SK-N-SH (cell line): ENCODE data around the gene RHOU.

Experiments
- EP300 ChIP-seq, 2 experiments: IDR thresholded peaks; 2 replicates each; pipeline versions ENCODE4 v1.4.0 to v1.6.1; 2012; ENCODE audit warnings: borderline replicate concordance in 1 of 2, low read depth in 1 of 2, low read length in 1 of 2
- EZH2phosphoT487 ChIP-seq: fragments of 200-600 bp; sonication (generic); IDR thresholded peaks from 2 replicates; pipeline ENCODE4 v1.6.1; 2017; ENCODE audit warnings: low read depth, mixed run types, mild to moderate bottlenecking, antibody characterized with exemption, moderate library complexity, borderline replicate concordance
- FOSL2 ChIP-seq: IDR thresholded peaks from 2 replicates; pipeline ENCODE4 v1.4.0; 2012; ENCODE audit warnings: low read depth, mild to moderate bottlenecking, moderate library complexity, borderline replicate concordance
- JUND ChIP-seq: IDR thresholded peaks from 2 replicates; pipeline ENCODE4 v1.4.0; 2012
- POLR2AphosphoS5 ChIP-seq: IDR thresholded peaks from 2 replicates; pipeline ENCODE4 v1.6.1; 2012; ENCODE audit warnings: low read depth, low read length
- RFX5 ChIP-seq: IDR thresholded peaks from 2 replicates; pipeline ENCODE4 v1.6.1; 2012; ENCODE audit warnings: mild to moderate bottlenecking, improper control_type of control experiment, low read length
- TAF1 ChIP-seq: IDR thresholded peaks from 2 replicates; pipeline ENCODE4 v1.6.1; 2012; ENCODE audit warnings: low read depth, mild to moderate bottlenecking, low read length, moderate library complexity, borderline replicate concordance
- TF ChIP-seq, protein P1 (sequence below): IDR thresholded peaks from 2 replicates; pipeline ENCODE4 v1.4.0; 2012; ENCODE audit warnings: low read depth
- TF ChIP-seq, protein P2 (sequence below): fragments of 200-600 bp; sonication (generic); IDR thresholded peaks from 2 replicates; pipeline ENCODE4 v1.6.1; 2017; ENCODE audit warnings: antibody characterized with exemption, mild to moderate bottlenecking, moderate library complexity

- TF ChIP-seq, protein P1, sequence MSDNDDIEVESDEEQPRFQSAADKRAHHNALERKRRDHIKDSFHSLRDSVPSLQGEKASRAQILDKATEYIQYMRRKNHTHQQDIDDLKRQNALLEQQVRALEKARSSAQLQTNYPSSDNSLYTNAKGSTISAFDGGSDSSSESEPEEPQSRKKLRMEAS: no peak
- TF ChIP-seq, protein P2, sequence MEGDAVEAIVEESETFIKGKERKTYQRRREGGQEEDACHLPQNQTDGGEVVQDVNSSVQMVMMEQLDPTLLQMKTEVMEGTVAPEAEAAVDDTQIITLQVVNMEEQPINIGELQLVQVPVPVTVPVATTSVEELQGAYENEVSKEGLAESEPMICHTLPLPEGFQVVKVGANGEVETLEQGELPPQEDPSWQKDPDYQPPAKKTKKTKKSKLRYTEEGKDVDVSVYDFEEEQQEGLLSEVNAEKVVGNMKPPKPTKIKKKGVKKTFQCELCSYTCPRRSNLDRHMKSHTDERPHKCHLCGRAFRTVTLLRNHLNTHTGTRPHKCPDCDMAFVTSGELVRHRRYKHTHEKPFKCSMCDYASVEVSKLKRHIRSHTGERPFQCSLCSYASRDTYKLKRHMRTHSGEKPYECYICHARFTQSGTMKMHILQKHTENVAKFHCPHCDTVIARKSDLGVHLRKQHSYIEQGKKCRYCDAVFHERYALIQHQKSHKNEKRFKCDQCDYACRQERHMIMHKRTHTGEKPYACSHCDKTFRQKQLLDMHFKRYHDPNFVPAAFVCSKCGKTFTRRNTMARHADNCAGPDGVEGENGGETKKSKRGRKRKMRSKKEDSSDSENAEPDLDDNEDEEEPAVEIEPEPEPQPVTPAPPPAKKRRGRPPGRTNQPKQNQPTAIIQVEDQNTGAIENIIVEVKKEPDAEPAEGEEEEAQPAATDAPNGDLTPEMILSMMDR: no peak
- TF ChIP-seq FOSL2: no peak
- no peak for TF ChIP-seq TAF1
- TF ChIP-seq POLR2AphosphoS5: no peak
- TF ChIP-seq EP300 (IDR thresholded peaks at IDR 0.05; ENCODE audit: borderline replicate concordance in 1 of 2, low read depth in 1 of 2, low read length in 1 of 2): no peak
- no peak for TF ChIP-seq RFX5
- TF ChIP-seq EZH2phosphoT487: no peak
- TF ChIP-seq JUND: no peak
These were observed 18.6 kb downstream of the RHOU start for GRCh38 chr1:228753786-228754360.
